Left lobe of liver (tissue), 2 donors: ENCODE measurements around the gene TUBA1A. TPM values are rescaled to one million over a fixed set of nuclear protein-coding genes. Genes with fewer than 3 reads are reported as not detected.
"Not testable (repeated sequence)": the region's sequence is repeated elsewhere in the genome, so short reads cannot be mapped to it uniquely, and the experiment has no call there.

Experiments used
- ATAC-seq: fragments of 200-7000 bp; cut with Tn5 transposase; one replicate; pipeline ENCODE4 v1.9.1; 2020; ENCODE audit warnings: mild to moderate bottlenecking, moderate library complexity
- DNase-seq: peaks from one replicate; pipeline ENCODE4 v3.0.0-alpha.2; 2020; ENCODE audit warnings: low spot score
- total RNA-seq: library from RNA; stranded (reverse); gene quantifications from one replicate; pipeline ENCODE4 v1.2.1, GENCODE V29; 2021
- donor health status: DM: no; HTN: no; CAD: no; lungs with moderate emphysema.
- donor health status: DM: no; HTN: yes; CAD: no.

TUBA1A gene
- 4.8 TPM for total RNA-seq

- ATAC-seq (peak; percentile 77), DNase-seq (peak; percentile 70)
Measured at GRCh38 chr12:49188916-49189367, at the start of gene TUBA1A. Gene TUBA1A, minus strand, starts transcription at chr12:49189080. Its CDS starts 101 bp downstream, at chr12:49188979.

- ATAC-seq, result no peak
- no peak for DNase-seq
Measured at GRCh38 chr12:49236423-49236822, 47.5 kb upstream of the TUBA1A start.

GRCh38 chr12:49233842-49234526 is 45.1 kb upstream of the TUBA1A start:
- peak; percentile 5 for ATAC-seq
- DNase-seq, result peak; percentile 58

GRCh38 chr12:49232940-49233841 is 44.3 kb upstream of the TUBA1A start:
- DNase-seq (peak; percentile 53), ATAC-seq (no peak)

GRCh38 chr12:49231878-49232655 is 43.2 kb upstream of the TUBA1A start:
- ATAC-seq (no peak), DNase-seq (no peak)

- no peak for ATAC-seq
- DNase-seq, result no peak
Measured at GRCh38 chr12:49230805-49231194, 41.9 kb upstream of the TUBA1A start.

GRCh38 chr12:49230176-49230804 is 41.4 kb upstream of the TUBA1A start:
- no peak for ATAC-seq
- no peak for DNase-seq

- no peak for ATAC-seq
Measured at GRCh38 chr12:49228653-49229052, 39.8 kb upstream of the TUBA1A start.

GRCh38 chr12:49227713-49228112 is 38.8 kb upstream of the TUBA1A start:
- no peak for ATAC-seq
- DNase-seq, result no peak

More at GRCh38 chr12:49228653-49229052, 39.8 kb upstream of the TUBA1A start:
- DNase-seq, result no peak

- ATAC-seq, result peak; percentile 23
Measured at GRCh38 chr12:49225576-49226166, 36.8 kb upstream of the TUBA1A start.

GRCh38 chr12:49223590-49224369 is 34.9 kb upstream of the TUBA1A start:
- no peak for DNase-seq
- no peak for ATAC-seq

More at GRCh38 chr12:49225576-49226166, 36.8 kb upstream of the TUBA1A start:
- no peak for DNase-seq

- DNase-seq (no peak), ATAC-seq (no peak)
Measured at GRCh38 chr12:49223122-49223521, 34.2 kb upstream of the TUBA1A start.

- DNase-seq, result no peak
- no peak for ATAC-seq
Measured at GRCh38 chr12:49220972-49221371, 32.1 kb upstream of the TUBA1A start.

- no peak for DNase-seq
- ATAC-seq, result no peak
Measured at GRCh38 chr12:49219417-49220026, 30.6 kb upstream of the TUBA1A start.

GRCh38 chr12:49212572-49212971 is 23.7 kb upstream of the TUBA1A start:
- DNase-seq (peak; percentile 37), ATAC-seq (no peak)

GRCh38 chr12:49210703-49211102 is 21.8 kb upstream of the TUBA1A start:
- not testable (repeated sequence) for ATAC-seq
- peak; percentile 21 for DNase-seq

- ATAC-seq (no peak), DNase-seq (peak; percentile 16)
Measured at GRCh38 chr12:49208676-49209075, 19.8 kb upstream of the TUBA1A start.

GRCh38 chr12:49208146-49208545 is 19.3 kb upstream of the TUBA1A start:
- ATAC-seq (no peak), DNase-seq (no peak)

- DNase-seq (no peak), ATAC-seq (no peak)
Measured at GRCh38 chr12:49206389-49206788, 17.5 kb upstream of the TUBA1A start.
